IPS-15b (cell line): ENCODE measurements around the gene UGT1A9.
"Not testable (repeated sequence)": the region's sequence is repeated elsewhere in the genome, so short reads cannot be mapped to it uniquely, and the experiment has no call there.

Source experiments
- H3K27me3 ChIP-seq: one replicate; pipeline ENCODE4 v1.6.1; 2013; ENCODE audit warnings: low read length; ENCODE audit not compliant: control insufficient read depth, insufficient read depth
- H3K36me3 ChIP-seq: one replicate; pipeline ENCODE4 v1.6.1; 2013; ENCODE audit warnings: low read length; ENCODE audit not compliant: control insufficient read depth, insufficient read depth
- H3K4me1 ChIP-seq: one replicate; pipeline ENCODE4 v1.6.1; 2013; ENCODE audit warnings: mild to moderate bottlenecking, low read length; ENCODE audit not compliant: control insufficient read depth, insufficient read depth
- H3K4me3 ChIP-seq: one replicate; pipeline ENCODE4 v1.5.1; 2013; ENCODE audit warnings: low read depth, low read length
- H3K9ac ChIP-seq: one replicate; pipeline ENCODE4 v1.6.1; 2013; ENCODE audit warnings: low read depth, mild to moderate bottlenecking, low read length
- H3K9me3 ChIP-seq: one replicate; pipeline ENCODE4 v1.6.1; 2013; ENCODE audit warnings: mild to moderate bottlenecking, low read length; ENCODE audit not compliant: control insufficient read depth, insufficient read depth

The UGT1A9 gene

GRCh38 chr2:233751212-233752009 is 79.7 kb downstream of the UGT1A9 start:
- H3K27me3 ChIP-seq, H3K4me1 ChIP-seq, H3K4me3 ChIP-seq, H3K9me3 ChIP-seq, H3K9ac ChIP-seq, H3K36me3 ChIP-seq: not testable (repeated sequence)

GRCh38 chr2:233754872-233755611 is 83.3 kb downstream of the UGT1A9 start:
- H3K4me1 ChIP-seq = no peaks in the 10 kb centered on the region
- no peaks in the 10 kb centered on the region for H3K9me3 ChIP-seq
- no peak overlapping the region for H3K4me3 ChIP-seq
- H3K9ac ChIP-seq = no peak overlapping the region
- H3K36me3 ChIP-seq = no peaks in the 10 kb centered on the region
- no peaks in the 10 kb centered on the region for H3K27me3 ChIP-seq

GRCh38 chr2:233756429-233757081 is 84.9 kb downstream of the UGT1A9 start:
- Histone ChIP-seq H3K4me3 (no peak overlapping the region), H3K4me1 (no peaks in the 10 kb centered on the region)

GRCh38 chr2:233758141-233758540 is 86.4 kb downstream of the UGT1A9 start:
- Histone ChIP-seq H3K4me1 (no peaks in the 10 kb centered on the region), H3K27me3 (no peaks in the 10 kb centered on the region), H3K9ac (no peak overlapping the region), H3K9me3 (no peaks in the 10 kb centered on the region), H3K36me3 (no peaks in the 10 kb centered on the region), H3K4me3 (no peak overlapping the region)

More at GRCh38 chr2:233756429-233757081, 84.9 kb downstream of the UGT1A9 start:
- Histone ChIP-seq H3K9ac (no peak overlapping the region), H3K36me3 (no peaks in the 10 kb centered on the region), H3K9me3 (no peaks in the 10 kb centered on the region), H3K27me3 (no peaks in the 10 kb centered on the region)

GRCh38 chr2:233758849-233759248 is 87.2 kb downstream of the UGT1A9 start:
- no peaks in the 10 kb centered on the region for H3K36me3 ChIP-seq
- no peaks in the 10 kb centered on the region for H3K4me1 ChIP-seq
- no peaks in the 10 kb centered on the region for H3K27me3 ChIP-seq
- H3K9ac ChIP-seq = no peak overlapping the region
- H3K4me3 ChIP-seq = no peak overlapping the region
- no peaks in the 10 kb centered on the region for H3K9me3 ChIP-seq

- Histone ChIP-seq H3K4me1 (no peaks in the 10 kb centered on the region), H3K9me3 (no peaks in the 10 kb centered on the region), H3K36me3 (no peaks in the 10 kb centered on the region), H3K27me3 (no peaks in the 10 kb centered on the region), H3K9ac (no peak within 1 kb of the TSS), H3K4me3 (no peak within 1 kb of the TSS)
Observed at GRCh38 chr2:233760043-233760442, 88.3 kb downstream of the UGT1A9 start, which contains the start of gene UGT1A1. UGT1A1 (plus strand) TSS chr2:233760270; CDS start chr2:233760288, 18 bp downstream.

GRCh38 chr2:233761040-233761769 is 89.5 kb downstream of the UGT1A9 start:
- Histone ChIP-seq H3K4me3 (no peak overlapping the region), H3K9ac (no peak overlapping the region), H3K36me3 (no peaks in the 10 kb centered on the region), H3K4me1 (no peaks in the 10 kb centered on the region), H3K9me3 (no peaks in the 10 kb centered on the region), H3K27me3 (no peaks in the 10 kb centered on the region)

- no peak overlapping the region for H3K9ac ChIP-seq
- H3K36me3 ChIP-seq = no peaks in the 10 kb centered on the region
- no peaks in the 10 kb centered on the region for H3K4me1 ChIP-seq
Observed at GRCh38 chr2:233764264-233764663, 92.6 kb downstream of the UGT1A9 start.

GRCh38 chr2:233764761-233765160 is 93.1 kb downstream of the UGT1A9 start:
- Histone ChIP-seq H3K9ac (no peak overlapping the region), H3K36me3 (no peaks in the 10 kb centered on the region), H3K9me3 (no peaks in the 10 kb centered on the region), H3K27me3 (no peaks in the 10 kb centered on the region), H3K4me1 (no peaks in the 10 kb centered on the region), H3K4me3 (no peak overlapping the region)

More at GRCh38 chr2:233764264-233764663, 92.6 kb downstream of the UGT1A9 start:
- Histone ChIP-seq H3K4me3 (no peak overlapping the region), H3K27me3 (no peaks in the 10 kb centered on the region), H3K9me3 (no peaks in the 10 kb centered on the region)

- H3K4me3 ChIP-seq = no peak overlapping the region
- no peak overlapping the region for H3K9ac ChIP-seq
- no peaks in the 10 kb centered on the region for H3K27me3 ChIP-seq
- no peaks in the 10 kb centered on the region for H3K9me3 ChIP-seq
- H3K4me1 ChIP-seq = no peaks in the 10 kb centered on the region
- H3K36me3 ChIP-seq = no peaks in the 10 kb centered on the region
Observed at GRCh38 chr2:233766416-233766815, 94.7 kb downstream of the UGT1A9 start.

GRCh38 chr2:233768076-233768475 is 96.4 kb downstream of the UGT1A9 start:
- no peak overlapping the region for H3K9ac ChIP-seq
- H3K36me3 ChIP-seq = no peaks in the 10 kb centered on the region
- no peaks in the 10 kb centered on the region for H3K4me1 ChIP-seq
- H3K9me3 ChIP-seq = no peaks in the 10 kb centered on the region
- no peaks in the 10 kb centered on the region for H3K27me3 ChIP-seq
- H3K4me3 ChIP-seq = no peak overlapping the region
